SKM-1 (cell line): ENCODE results near the gene PROKR2.

Experiments
- DNase-seq: peaks from one replicate; lab custom pipeline; 2025; ENCODE audit not compliant: unreplicated experiment; lab: John Stamatoyannopoulos, UW

Gene PROKR2

GRCh38 chr20:5290596-5290995 is 26.2 kb downstream of the PROKR2 start:
- no peak for DNase-seq

DNA sequence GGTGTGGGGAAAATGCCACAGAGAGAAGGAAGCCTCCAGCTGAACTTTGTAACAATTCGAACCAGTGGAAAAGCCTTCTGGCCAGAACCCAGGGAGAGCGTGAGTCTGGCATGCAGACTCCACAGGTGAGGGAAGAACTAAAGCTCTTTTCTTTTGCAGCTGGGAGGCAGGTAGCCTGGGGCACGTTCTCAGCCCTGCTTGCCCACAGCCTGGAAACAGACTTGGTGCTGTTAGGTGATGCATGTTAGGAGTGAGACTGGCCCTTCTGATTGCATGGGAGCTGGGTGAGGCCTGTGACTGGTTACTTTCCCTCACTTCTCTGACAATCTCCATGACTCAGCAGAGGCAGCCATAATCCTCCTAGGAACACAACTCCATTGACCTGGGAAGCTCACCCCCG is 34.2 kb downstream of the PROKR2 start:
- DNase-seq: no peak

GRCh38 chr20:5279661-5280060 is 37.1 kb downstream of the PROKR2 start:
- DNase-seq: no peak

DNA sequence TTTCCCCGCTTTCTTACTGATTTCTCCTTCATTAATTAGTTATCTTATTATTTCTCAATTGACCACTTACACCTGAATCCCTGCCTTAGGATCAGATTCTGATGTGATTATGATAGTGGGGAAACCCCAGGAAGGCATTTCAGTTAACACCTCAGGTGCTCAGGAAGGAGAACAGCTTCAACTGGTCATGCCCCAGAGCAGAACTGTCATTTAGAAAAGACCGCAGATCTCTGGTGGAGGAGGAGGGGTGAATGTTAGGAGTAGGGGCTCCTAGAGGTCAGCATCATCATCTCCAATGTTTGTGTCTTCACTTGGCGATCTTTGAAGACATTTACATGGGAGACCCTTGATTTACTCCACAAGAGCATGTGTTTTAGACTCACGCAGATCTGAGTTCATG is 44.5 kb downstream of the PROKR2 start:
- no peak for DNase-seq

- DNase-seq: no peak
These were observed 46.2 kb downstream of the PROKR2 start for GRCh38 chr20:5270603-5271002.

- no peak for DNase-seq
These were observed 48.3 kb downstream of the PROKR2 start for GRCh38 chr20:5268449-5268848.

GRCh38 chr20:5267092-5267491 is 49.7 kb downstream of the PROKR2 start:
- DNase-seq: no peak
